ENCODE results near the gene ZNF683. TPM values are rescaled to one million over a fixed set of nuclear protein-coding genes. Genes with fewer than 3 reads are reported as not detected.

Gene ZNF683
- total RNA-seq, 1 donor from 2014 or later: 0.14 TPM

- intact Hi-C loops (cut with DNase I): loop anchor here (5.0 kb wide), 2 partner anchors 85 to 260 kb away; no protein-coding TSS in a partner anchor
Observed at GRCh38 chr1:26362331-26362730, 10.2 kb downstream of the ZNF683 start.

GRCh38 chr1:26361605-26362122 is 10.9 kb downstream of the ZNF683 start:
- ATAC-seq: no peak
- intact Hi-C loops (cut with DNase I): loop anchor here (5.0 kb wide), 2 partner anchors 84 to 259 kb away; no protein-coding TSS in a partner anchor
- DNase-seq (ENCODE audit: missing footprints): no peak

More at GRCh38 chr1:26362331-26362730, 10.2 kb downstream of the ZNF683 start:
- DNase-seq (ENCODE audit: missing footprints): no peak
- ATAC-seq: no peak

DNA sequence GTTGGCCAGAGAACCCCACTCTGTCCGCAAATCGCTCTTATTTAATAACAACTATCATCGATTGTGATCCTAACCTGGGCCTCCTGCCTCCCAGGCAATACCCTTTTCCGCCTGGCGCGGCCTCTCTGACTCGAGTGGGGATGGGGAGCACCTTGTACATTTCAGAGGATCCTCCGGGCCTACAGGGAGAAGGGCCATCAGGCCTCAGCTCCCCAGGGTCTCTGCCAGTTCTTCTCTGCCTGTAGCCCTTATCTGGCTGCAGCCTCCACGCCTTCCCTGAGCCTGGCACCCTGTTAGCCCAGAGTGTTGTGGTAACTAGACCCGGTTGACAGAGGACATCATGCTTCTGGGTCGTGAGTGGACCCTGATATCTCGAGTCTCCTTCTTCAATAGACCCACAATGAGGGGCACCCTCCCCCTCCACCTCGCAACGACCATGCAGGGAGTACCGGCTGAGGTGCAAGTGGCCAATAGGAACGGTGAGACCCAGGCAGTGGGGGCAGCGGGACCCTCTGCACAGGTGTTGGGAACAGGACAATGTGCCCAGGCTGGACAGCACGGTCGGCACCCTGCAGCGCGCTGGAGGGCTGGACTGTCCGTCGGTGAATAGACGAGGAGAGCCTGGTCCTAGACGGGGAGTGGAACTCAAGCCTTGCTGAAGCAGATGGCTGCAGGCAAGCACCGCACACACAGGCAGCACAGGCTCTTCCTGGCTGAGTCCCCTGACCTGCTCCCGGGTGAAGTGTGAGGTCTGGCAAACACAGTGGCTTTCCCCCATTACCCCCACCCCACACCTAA is 11.5 kb downstream of the ZNF683 start:
- intact Hi-C loops (cut with DNase I): loop anchor here (5.0 kb wide), 2 partner anchors 84 to 259 kb away; no protein-coding TSS in a partner anchor
- DNase-seq (ENCODE audit: missing footprints) (no peak), ATAC-seq (no peak)

- ATAC-seq: no peak
- intact Hi-C loops (cut with DNase I): loop anchor here (5.0 kb wide), 2 partner anchors 83 to 258 kb away; no protein-coding TSS in a partner anchor
- DNase-seq (ENCODE audit: missing footprints): no peak
Observed at GRCh38 chr1:26359981-26360806, 12.4 kb downstream of the ZNF683 start.

GRCh38 chr1:26358411-26359384 is 13.9 kb downstream of the ZNF683 start:
- DNase-seq (ENCODE audit: missing footprints): no peak
- ATAC-seq: no peak
- intact Hi-C loops (cut with DNase I): no loop called here

- intact Hi-C loops (cut with DNase I): no loop called here
- ATAC-seq (no peak), DNase-seq (ENCODE audit: missing footprints) (no peak)
Observed at GRCh38 chr1:26357121-26357602, 15.4 kb downstream of the ZNF683 start.

DNA sequence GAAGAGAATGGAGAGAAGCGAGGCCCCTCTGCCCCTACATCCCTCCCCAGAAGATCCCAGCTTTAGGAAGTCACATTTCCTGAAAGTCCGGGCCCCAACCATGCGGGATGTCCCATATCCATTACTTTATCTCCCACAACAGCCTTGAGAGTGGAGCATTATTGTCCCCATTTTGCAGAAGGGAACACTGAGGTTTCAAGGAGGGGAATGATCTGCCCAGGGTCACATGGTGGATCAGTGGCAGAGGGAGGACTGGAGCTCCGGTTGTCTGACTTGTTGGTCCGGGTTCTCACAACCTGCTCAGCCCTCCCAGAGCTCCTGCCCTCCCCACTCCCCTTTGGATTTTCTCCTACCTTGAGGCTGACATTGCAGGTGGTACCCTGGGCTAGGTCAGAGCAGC is 16.4 kb downstream of the ZNF683 start:
- no peak for ATAC-seq
- DNase-seq (ENCODE audit: missing footprints): no peak
- intact Hi-C loops (cut with DNase I): no loop called here

DNA sequence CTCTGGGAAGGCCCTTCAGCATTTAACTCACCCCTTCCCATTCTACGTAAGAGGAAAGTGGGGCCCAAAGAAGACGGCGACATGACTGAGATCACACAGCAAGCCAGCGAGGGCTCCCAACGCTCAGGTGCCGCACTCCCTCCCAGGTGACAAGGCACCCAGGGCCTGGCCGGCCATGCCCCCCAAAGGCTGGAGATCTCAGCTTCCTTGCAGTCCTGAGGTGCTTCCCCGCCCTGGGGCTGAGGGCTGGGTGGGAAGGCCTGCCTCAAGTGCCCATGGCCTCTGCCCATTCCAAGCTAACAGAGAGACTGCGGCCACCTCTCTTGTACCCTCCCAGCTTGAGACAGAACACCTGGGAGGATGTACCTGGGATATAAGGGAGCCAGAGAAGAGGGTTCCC is 17.6 kb downstream of the ZNF683 start:
- ATAC-seq (no peak), DNase-seq (ENCODE audit: missing footprints) (no peak)
- intact Hi-C loops (cut with DNase I): no loop called here

GRCh38 chr1:26353976-26354820 is 18.4 kb downstream of the ZNF683 start, which contains the start of gene CRYBG2:
Gene CRYBG2, minus strand, starts transcription at chr1:26354130. Its CDS starts 7,473 bp downstream, at chr1:26346657.
- intact Hi-C loops (cut with DNase I): no loop called here
- ATAC-seq (no peak), DNase-seq (ENCODE audit: missing footprints) (no peak)

DNA sequence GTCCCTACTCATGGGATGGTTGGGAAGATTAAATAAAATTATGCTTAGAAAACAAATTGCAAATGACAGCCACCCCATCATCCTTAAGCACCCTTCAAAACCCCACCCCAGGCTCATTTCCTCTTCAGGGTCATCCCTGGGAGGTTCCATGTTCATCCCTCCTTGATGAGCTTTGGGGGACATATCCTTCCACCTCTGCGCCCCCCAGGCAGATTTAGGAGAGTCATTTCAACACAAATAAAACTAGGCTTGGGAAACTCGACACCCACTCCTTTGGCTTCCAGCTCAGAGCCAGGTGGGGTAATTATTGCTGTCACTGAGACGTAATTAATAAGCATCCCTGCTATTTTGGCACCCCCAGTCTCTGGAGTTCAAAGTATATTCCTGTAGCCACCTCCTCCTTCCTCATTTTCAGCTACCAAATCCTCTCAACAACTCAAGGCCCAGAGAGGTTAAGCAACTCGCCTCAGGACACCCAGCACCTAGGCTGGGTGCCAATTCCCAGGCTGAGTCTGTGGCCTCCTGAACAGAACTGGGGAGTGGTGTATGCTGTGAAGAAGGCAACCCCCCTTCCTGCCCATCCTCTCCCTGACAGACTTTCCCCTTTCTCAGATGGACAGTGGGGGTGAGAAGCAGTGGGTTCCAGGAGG is 19.2 kb downstream of the ZNF683 start:
- no peak for ATAC-seq
- DNase-seq (ENCODE audit: missing footprints): no peak
- intact Hi-C loops (cut with DNase I): no loop called here

DNA sequence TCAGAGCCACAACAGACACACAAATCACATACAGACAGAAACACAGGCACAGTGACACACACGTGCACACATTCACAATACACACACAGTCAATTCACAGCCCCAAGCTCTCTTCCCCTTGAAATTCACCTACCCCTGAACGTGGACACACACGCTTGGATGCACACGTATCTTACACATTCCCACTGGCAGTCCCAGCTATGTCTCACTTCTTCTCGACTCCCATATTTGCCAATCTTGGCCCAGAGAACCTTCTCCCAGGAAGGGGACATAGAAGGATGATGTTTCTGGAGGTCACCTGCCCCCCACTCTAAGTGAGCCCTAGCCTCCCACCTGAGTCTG is 20.2 kb downstream of the ZNF683 start:
- ATAC-seq (no peak), DNase-seq (ENCODE audit: missing footprints) (no peak)
- intact Hi-C loops (cut with DNase I): no loop called here

DNA sequence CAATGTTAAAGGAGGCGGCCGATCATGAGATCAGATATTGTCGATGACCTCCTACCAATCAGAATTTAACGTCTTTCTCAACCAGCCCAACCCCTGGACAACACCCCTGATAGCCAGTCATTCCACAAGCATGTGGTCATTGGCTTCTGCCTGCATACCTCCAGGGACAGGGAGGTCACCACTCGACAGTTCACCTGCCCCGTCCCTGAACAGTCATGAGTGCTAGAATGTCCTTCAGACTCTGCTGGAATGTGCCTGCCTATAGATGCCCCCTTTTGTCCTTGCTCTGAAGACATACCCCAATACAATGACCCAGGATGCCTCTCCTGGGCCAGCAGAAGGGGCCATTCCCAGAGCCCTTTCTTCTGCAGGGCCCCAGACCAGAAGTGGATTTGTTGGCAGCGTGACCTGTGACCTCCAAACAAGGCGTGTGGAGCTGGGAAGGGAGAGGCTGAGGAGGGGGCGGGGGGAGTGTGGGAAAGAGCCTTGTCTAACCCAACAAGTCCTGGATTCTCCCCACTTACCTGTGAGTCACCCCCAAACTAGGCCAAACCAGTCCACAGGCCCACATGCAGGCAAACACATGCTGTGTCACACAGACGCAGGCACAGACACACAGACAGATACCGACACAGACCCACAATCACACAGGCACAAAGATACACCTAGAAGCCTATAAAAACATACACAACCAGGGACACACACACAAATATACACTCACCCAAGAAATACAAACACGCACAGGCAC is 20.8 kb downstream of the ZNF683 start:
- intact Hi-C loops (cut with DNase I): no loop called here
- DNase-seq (ENCODE audit: missing footprints): no peak

DNA sequence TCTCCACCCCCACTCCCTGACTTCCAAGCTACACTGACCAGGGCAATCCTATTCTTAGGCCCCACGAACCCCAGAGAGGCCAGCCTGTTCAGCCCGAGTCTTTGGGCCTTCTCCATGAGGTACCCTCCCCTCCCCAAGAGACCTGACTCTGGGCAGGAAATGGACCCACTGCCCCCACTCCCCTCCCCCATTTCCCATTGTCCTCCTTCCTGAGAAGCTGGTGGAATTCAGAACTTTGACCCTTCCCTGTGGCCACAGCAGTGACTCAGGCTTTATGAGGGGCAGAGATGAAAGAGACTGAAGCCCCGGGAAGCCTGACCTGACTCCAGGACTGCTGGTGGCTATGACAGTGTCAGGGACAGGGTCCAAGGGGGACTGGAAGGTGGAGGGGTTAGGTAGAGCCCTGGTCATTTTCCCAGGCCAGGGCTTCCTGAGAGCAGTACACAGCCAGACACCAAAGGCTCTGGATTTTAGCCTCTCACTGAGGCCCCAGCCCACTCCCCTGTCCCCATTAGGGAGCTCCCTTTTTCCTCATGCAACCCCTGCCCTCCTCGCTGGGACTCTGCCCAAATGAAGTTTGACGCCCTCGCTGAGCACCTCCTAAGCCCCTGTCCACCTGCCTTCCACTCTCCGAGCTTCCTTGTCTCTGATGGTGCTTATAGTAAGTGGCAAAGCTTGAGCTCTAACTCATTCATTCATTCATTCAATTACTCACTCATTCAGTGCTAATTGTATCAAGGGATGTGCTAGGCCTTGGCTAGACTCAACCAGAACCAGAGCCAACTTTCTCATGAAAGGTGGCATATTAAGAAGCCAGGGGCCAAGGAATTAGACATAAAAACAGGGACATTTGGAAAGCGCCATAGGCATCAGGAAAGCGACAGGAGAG is 21.6 kb downstream of the ZNF683 start:
- intact Hi-C loops (cut with DNase I): no loop called here
- ATAC-seq (no peak), DNase-seq (ENCODE audit: missing footprints) (no peak)

More for the DNA sequence above, 20.8 kb downstream of the ZNF683 start:
- ATAC-seq: no peak

DNA sequence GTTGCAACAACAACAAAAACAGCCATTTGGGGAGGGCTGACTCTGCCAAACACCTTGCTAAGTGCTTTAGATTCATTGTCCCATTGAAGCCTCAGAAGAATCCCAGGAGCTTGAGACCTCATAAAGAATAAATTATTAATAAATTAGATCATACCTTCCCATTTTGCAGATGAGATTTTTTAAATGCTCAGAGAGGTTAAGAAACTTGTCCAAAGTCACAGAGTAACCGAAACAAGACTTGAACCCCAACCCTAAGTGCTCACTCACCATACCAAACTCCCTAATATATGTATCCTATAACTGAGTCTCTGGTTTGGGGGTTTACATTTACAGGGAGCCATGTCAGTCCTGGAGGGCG is 22.2 kb downstream of the ZNF683 start:
- no peak for DNase-seq (ENCODE audit: missing footprints)
- intact Hi-C loops (cut with DNase I): no loop called here
- ATAC-seq: no peak

DNA sequence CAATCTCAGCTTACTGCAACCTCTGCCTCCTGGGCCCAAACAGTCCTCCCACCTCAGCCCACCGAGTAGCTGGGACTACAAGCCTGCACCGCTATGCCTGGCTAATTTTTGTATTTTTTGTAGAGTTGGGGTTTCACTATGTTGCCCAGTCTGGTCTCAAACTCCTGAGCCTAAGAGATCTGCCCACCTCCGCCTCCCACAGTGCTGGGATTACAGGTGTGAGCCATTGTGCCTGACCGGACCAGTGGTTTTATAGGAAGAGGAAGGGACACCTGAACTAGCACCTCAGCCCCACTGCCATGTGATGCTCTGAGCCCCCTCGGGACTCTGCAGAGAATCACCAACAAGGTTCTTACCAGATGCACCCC is 22.7 kb downstream of the ZNF683 start:
- no peak for ATAC-seq
- no peak for DNase-seq (ENCODE audit: missing footprints)
- intact Hi-C loops (cut with DNase I): no loop called here
